ENCODE measurements around the gene CASP10.

GRCh38 chr2:201220102-201220570, 37.2 kb downstream of the CASP10 start:
- TF ChIP-seq CTCF (conservative IDR thresholded peaks at IDR 0.05; ENCODE audit: low read depth, low read length), result no peak
- no peak for TF ChIP-seq EZH2 (IDR thresholded peaks at IDR 0.05; ENCODE audit: borderline replicate concordance, low read depth, low read length, poor library complexity, severe bottlenecking)

All from A673 (cell line).